GM18502 (cell line): Measurements from ENCODE around the gene KIAA1958.

Source experiments
- ATAC-seq: cut with Tn5 transposase; IDR thresholded peaks from one replicate; pipeline ENCODE4 v1.9.1; 2021; ENCODE audit warnings: mild to moderate bottlenecking; ENCODE audit not compliant: unreplicated experiment, poor library complexity

Gene KIAA1958

GRCh38 chr9:112486221-112487007 is at the start of gene KIAA1958:
KIAA1958 (plus strand) TSS chr9:112486827; CDS start chr9:112574081, 87,254 bp downstream.
- ATAC-seq, result peak; percentile 93

- no peak for ATAC-seq
Observed at GRCh38 chr9:112437406-112437805, 49.2 kb upstream of the KIAA1958 start.

- ATAC-seq, result no peak
Observed at GRCh38 chr9:112439171-112439570, 47.5 kb upstream of the KIAA1958 start.

- ATAC-seq, result no peak
Observed at GRCh38 chr9:112439825-112440224, 46.8 kb upstream of the KIAA1958 start.

GRCh38 chr9:112443200-112443599 is 43.4 kb upstream of the KIAA1958 start:
- ATAC-seq, result no peak

- ATAC-seq, result no peak
Observed at GRCh38 chr9:112443636-112444035, 43.0 kb upstream of the KIAA1958 start.

- no peak for ATAC-seq
Observed at GRCh38 chr9:112445196-112445595, 41.4 kb upstream of the KIAA1958 start.

- ATAC-seq, result no peak
Observed at GRCh38 chr9:112446080-112446479, 40.5 kb upstream of the KIAA1958 start.

GRCh38 chr9:112446526-112446925 is 40.1 kb upstream of the KIAA1958 start:
- no peak for ATAC-seq

GRCh38 chr9:112447283-112447761 is 39.3 kb upstream of the KIAA1958 start:
- no peak for ATAC-seq

GRCh38 chr9:112462855-112463254 is 23.8 kb upstream of the KIAA1958 start:
- ATAC-seq, result no peak

- ATAC-seq, result no peak
Observed at GRCh38 chr9:112465352-112465751, 21.3 kb upstream of the KIAA1958 start.

GRCh38 chr9:112472996-112473395 is 13.6 kb upstream of the KIAA1958 start:
- no peak for ATAC-seq

- no peak for ATAC-seq
Observed at GRCh38 chr9:112473986-112474385, 12.6 kb upstream of the KIAA1958 start.

GRCh38 chr9:112475318-112475717 is 11.3 kb upstream of the KIAA1958 start:
- ATAC-seq, result no peak

- ATAC-seq, result no peak
Observed at GRCh38 chr9:112477330-112477729, 9.3 kb upstream of the KIAA1958 start.

GRCh38 chr9:112479221-112479620 is 7.4 kb upstream of the KIAA1958 start:
- ATAC-seq, result no peak

GRCh38 chr9:112484607-112485006 is 2.0 kb upstream of the KIAA1958 start:
- no peak for ATAC-seq

GRCh38 chr9:112485574-112485973 is 1.1 kb upstream of the KIAA1958 start:
- no peak for ATAC-seq

GRCh38 chr9:112487008-112487798 is 576 bp downstream of the KIAA1958 start:
- ATAC-seq, result peak; percentile 51

GRCh38 chr9:112487799-112488340 is 1.2 kb downstream of the KIAA1958 start:
- no peak for ATAC-seq
